ENCODE measurements around the gene PAX6.

Gene PAX6

GRCh38 chr11:31809541-31809856 is 1.6 kb downstream of the PAX6 start:
- DNase-seq (ENCODE audit: low read depth), result no peak
- no peak for TF ChIP-seq CTCF (IDR thresholded peaks at IDR 0.05; ENCODE audit: control insufficient read depth, insufficient read depth, low read depth, low read length, missing control alignments)
- no peak overlapping the region for H3K4me3 ChIP-seq (ENCODE audit: control insufficient read depth, low read depth, low read length)

DNA sequence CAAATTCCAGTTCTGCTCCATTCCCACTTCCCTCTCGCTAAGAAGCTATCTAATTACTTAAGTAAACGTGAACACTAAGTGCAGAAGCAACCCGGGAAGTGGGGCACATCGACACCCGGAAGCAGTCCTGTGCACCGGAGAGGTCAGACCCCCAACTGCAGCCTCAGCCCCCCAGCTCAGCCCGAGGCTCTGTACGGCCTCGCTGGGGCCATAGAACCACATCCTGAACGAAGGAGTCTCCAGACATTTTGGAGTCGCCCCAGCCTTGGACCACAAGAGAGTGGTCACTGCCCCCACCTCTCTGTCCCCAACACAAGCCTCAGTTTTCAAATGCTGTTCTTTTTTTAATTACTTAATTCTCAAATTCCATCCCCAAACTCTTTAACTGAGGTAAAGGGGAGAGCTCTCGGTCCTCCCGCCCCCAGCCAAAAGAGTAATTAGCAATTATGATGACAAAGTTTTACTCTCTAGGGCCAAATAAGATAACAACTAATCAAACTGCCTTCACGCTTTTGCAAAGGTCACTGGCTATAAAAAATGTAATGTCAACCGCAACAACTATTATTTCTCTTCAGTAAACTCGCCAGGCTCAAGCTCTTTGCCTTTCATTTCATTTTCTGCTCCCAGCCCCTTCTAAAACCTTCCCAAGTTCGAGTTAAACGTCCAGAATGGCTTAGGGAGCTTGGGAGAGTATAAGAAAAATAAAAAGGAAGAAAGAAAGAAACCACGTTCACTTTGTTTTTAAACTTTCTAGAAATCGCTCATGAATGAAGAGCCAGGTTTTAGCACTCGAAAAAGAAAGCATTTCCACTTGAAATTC is 2.2 kb downstream of the PAX6 start:
- DNase-seq (ENCODE audit: low read depth), result no peak
- TF ChIP-seq CTCF (IDR thresholded peaks at IDR 0.05; ENCODE audit: control insufficient read depth, insufficient read depth, low read depth, low read length, missing control alignments), result no peak
- no peak overlapping the region for H3K4me3 ChIP-seq (ENCODE audit: control insufficient read depth, low read depth, low read length)

DNA sequence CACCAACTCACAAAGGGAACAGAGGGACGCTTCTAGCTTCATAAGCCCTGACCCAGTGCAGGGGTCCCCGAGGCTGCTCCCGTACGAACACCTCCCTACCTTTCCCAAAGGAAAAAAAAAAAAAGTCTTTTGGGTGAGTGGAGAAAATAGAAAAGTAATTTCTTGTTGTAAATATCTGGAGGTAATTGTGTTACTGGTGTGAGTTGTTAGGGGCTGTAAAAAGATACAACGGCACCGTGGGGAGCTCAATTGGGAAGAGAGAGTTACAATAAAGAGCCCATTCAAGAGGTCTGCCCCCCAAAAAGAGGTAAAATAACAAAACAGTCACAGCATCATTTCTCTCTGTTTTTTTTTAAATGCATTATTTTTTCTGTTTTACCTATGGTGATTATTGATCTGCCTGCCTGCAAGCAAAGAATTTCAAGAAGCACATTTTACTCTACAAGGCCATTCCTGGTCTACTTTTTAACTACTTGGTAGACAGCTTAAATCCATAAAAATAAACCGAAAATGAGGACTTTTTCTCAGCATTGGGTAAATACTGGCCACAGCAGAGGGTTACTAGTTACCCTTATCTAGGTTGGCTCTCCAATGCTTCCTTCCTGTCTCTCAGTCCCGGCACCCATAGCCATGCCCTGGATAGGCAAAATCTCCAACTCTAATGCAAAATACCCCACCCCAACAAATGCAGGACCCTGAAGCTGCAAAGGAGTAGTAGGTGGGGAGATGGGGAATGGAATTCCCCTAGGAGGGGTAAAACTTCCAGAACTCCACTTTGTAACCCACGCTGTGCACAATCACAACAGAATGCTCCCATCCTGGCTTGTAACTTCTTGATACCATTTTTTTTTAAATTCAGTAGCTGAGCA is 3.1 kb downstream of the PAX6 start:
- no peak for TF ChIP-seq CTCF (IDR thresholded peaks at IDR 0.05; ENCODE audit: control insufficient read depth, insufficient read depth, low read depth, low read length, missing control alignments)
- DNase-seq (ENCODE audit: low read depth), result no peak
- no peak overlapping the region for H3K4me3 ChIP-seq (ENCODE audit: control insufficient read depth, low read depth, low read length)

- DNase-seq (ENCODE audit: low read depth), result no peak
- no peak for TF ChIP-seq CTCF (IDR thresholded peaks at IDR 0.05; ENCODE audit: control insufficient read depth, insufficient read depth, low read depth, low read length, missing control alignments)
Measured at GRCh38 chr11:31806928-31807798, 4.0 kb downstream of the PAX6 start.

GRCh38 chr11:31806186-31806927 is 4.8 kb downstream of the PAX6 start:
- no peak for DNase-seq (ENCODE audit: low read depth)
- H3K4me3 ChIP-seq (ENCODE audit: control insufficient read depth, low read depth, low read length), result no peak overlapping the region
- TF ChIP-seq CTCF (IDR thresholded peaks at IDR 0.05; ENCODE audit: control insufficient read depth, insufficient read depth, low read depth, low read length, missing control alignments), result no peak

More at GRCh38 chr11:31806928-31807798, 4.0 kb downstream of the PAX6 start:
- H3K4me3 ChIP-seq (ENCODE audit: control insufficient read depth, low read depth, low read length), result no peak overlapping the region
